Measurements from ENCODE around the gene SND1.

The SND1 gene

GRCh38 chr7:127799535-127800305 is 147.7 kb downstream of the SND1 start:
- DNase-seq (ENCODE audit: low spot score): no peak

- no peak for DNase-seq (ENCODE audit: low spot score)
These were observed 150.9 kb downstream of the SND1 start for GRCh38 chr7:127802845-127803244.

GRCh38 chr7:127803626-127804025 is 151.6 kb downstream of the SND1 start:
- DNase-seq (ENCODE audit: low spot score): no peak

- no peak for DNase-seq (ENCODE audit: low spot score)
These were observed 155.3 kb downstream of the SND1 start for GRCh38 chr7:127807340-127807739.

GRCh38 chr7:127807829-127808228 is 155.8 kb downstream of the SND1 start:
- peak; percentile 29 for DNase-seq (ENCODE audit: low spot score)

- peak; percentile 22 for DNase-seq (ENCODE audit: low spot score)
These were observed 157.3 kb downstream of the SND1 start for GRCh38 chr7:127809261-127809702.

- no peak for DNase-seq (ENCODE audit: low spot score)
These were observed 158.1 kb downstream of the SND1 start for GRCh38 chr7:127810113-127810512.

GRCh38 chr7:127810696-127811660 is 159.0 kb downstream of the SND1 start:
- DNase-seq (ENCODE audit: low spot score): no peak

GRCh38 chr7:127812540-127812939 is 160.5 kb downstream of the SND1 start:
- DNase-seq (ENCODE audit: low spot score): no peak

- no peak for DNase-seq (ENCODE audit: low spot score)
These were observed 162.1 kb downstream of the SND1 start for GRCh38 chr7:127813991-127814541.

- no peak for DNase-seq (ENCODE audit: low spot score)
These were observed 163.7 kb downstream of the SND1 start for GRCh38 chr7:127815631-127816145.

GRCh38 chr7:127816354-127817190 is 164.6 kb downstream of the SND1 start:
- DNase-seq (ENCODE audit: low spot score): no peak

- DNase-seq (ENCODE audit: low spot score): no peak
These were observed 165.5 kb downstream of the SND1 start for GRCh38 chr7:127817466-127817865.

GRCh38 chr7:127818306-127818705 is 166.3 kb downstream of the SND1 start:
- DNase-seq (ENCODE audit: low spot score): no peak

- DNase-seq (ENCODE audit: low spot score): no peak
These were observed 168.2 kb downstream of the SND1 start for GRCh38 chr7:127819975-127820731.

- no peak for DNase-seq (ENCODE audit: low spot score)
These were observed 168.7 kb downstream of the SND1 start for GRCh38 chr7:127820732-127821085.

- no peak for DNase-seq (ENCODE audit: low spot score)
These were observed 169.2 kb downstream of the SND1 start for GRCh38 chr7:127821146-127821545.

GRCh38 chr7:127822822-127823508 is 171.0 kb downstream of the SND1 start:
- no peak for DNase-seq (ENCODE audit: low spot score)

- DNase-seq (ENCODE audit: low spot score): no peak
These were observed 172.7 kb downstream of the SND1 start for GRCh38 chr7:127824682-127825081.

- no peak for DNase-seq (ENCODE audit: low spot score)
These were observed 177.0 kb downstream of the SND1 start for GRCh38 chr7:127828843-127829500.
